GM12878 (cell line): Measurements from ENCODE around the gene ABCB8. TPM values are rescaled to one million over a fixed set of nuclear protein-coding genes. Genes with fewer than 3 reads are reported as not detected.

ENCODE experiments used
- ATAC-seq: fragments of 200-7000 bp; cut with Tn5 transposase; 3 replicates; pipeline ENCODE4 v1.9.1; 2020; ENCODE audit warnings: mild to moderate bottlenecking, moderate library complexity
- BruUV-seq: library from RNA; stranded (reverse); fragments of 400-500 nt; replicated peaks from 2 replicates; lab custom pipeline; 2021; lab: Mats Ljungman, UMichigan
- CTCF ChIA-PET: fragments of 300-600 bp; sonication (Branson Sonifier 250); formaldehyde crosslinking; extraction: SDS; loops from one replicate; lab custom pipeline; 2021; ENCODE audit warnings: inconsistent platforms; lab: Yijun Ruan, JAX
- POLR2A ChIA-PET: fragments of 350-600 bp; formaldehyde crosslinking; extraction: SDS; loops from one replicate; lab custom pipeline; 2021; ENCODE audit warnings: inconsistent platforms; lab: Charles Lee
- RAD21 ChIA-PET: fragments of 300-600 bp; sonication (Branson Sonifier 250); formaldehyde crosslinking; loops from one replicate; lab custom pipeline; 2023; ENCODE audit warnings: antibody characterized with exemption; ENCODE audit not compliant: unreplicated experiment; lab: Charles Lee
- SMC1A ChIA-PET: fragments of 300-600 bp; sonication (Branson Sonifier 250); formaldehyde crosslinking; loops from one replicate; lab custom pipeline; 2023; ENCODE audit not compliant: unreplicated experiment, uncharacterized antibody; lab: Charles Lee
- DNase-seq: peaks from one replicate; pipeline ENCODE4 v3.0.0-alpha.2; 2011; ENCODE audit warnings: low read depth, low spot score
- FAIRE-seq: peaks from 3 replicates; lab custom pipeline; 2011; peaks lifted over from hg19 to GRCh38; lab: Jason Lieb, UNC
- H2AFZ ChIP-seq: 2 replicates; pipeline ENCODE4 v1.6.0; 2011; ENCODE audit warnings: low read depth, low read length, control low read depth; ENCODE audit not compliant: control insufficient read depth
- H3K27ac ChIP-seq: 2 replicates; pipeline ENCODE4 v1.5.1; 2011; ENCODE audit warnings: control low read depth; ENCODE audit not compliant: control insufficient read depth, insufficient read depth
- H3K27me3 ChIP-seq, 2 experiments: replicated peaks in 1 of 2; 2 replicates each; pipeline versions ENCODE4 v1.6.0 to v1.6.1; 2011; ENCODE audit warnings: low read length in 1 of 2; ENCODE audit not compliant: control insufficient read depth in 2 of 2, insufficient read depth in 2 of 2
- H3K36me3 ChIP-seq, 2 experiments: 2 replicates each; pipeline ENCODE4 v1.5.1; 2011; ENCODE audit warnings: low read length in 1 of 2; ENCODE audit not compliant: control insufficient read depth in 2 of 2, insufficient read depth in 2 of 2
- H3K4me1 ChIP-seq: 2 replicates; pipeline ENCODE4 v1.6.1; 2011; ENCODE audit warnings: mild to moderate bottlenecking, low read length, moderate library complexity, mixed read lengths; ENCODE audit not compliant: control insufficient read depth, insufficient read depth
- H3K4me2 ChIP-seq: 2 replicates; pipeline ENCODE4 v1.6.0; 2011; ENCODE audit warnings: control low read depth; ENCODE audit not compliant: control insufficient read depth, insufficient read depth
- H3K4me3 ChIP-seq: fragments of 200-600 bp; sonication (generic); 2 replicates; pipeline ENCODE4 v1.5.1; 2016
- H3K79me2 ChIP-seq: 2 replicates; pipeline ENCODE4 v1.6.0; 2011; ENCODE audit warnings: low read length; ENCODE audit not compliant: control insufficient read depth, insufficient read depth
- H3K9ac ChIP-seq: 2 replicates; pipeline ENCODE4 v1.8.0; 2011; ENCODE audit warnings: low read length, control low read depth, mixed read lengths; ENCODE audit not compliant: control insufficient read depth, insufficient read depth
- H3K9me3 ChIP-seq: replicated peaks from 3 replicates; pipeline ENCODE4 v1.5.1; 2011; ENCODE audit warnings: mild to moderate bottlenecking, low read length; ENCODE audit not compliant: control insufficient read depth, insufficient read depth
- H4K20me1 ChIP-seq: 2 replicates; pipeline ENCODE4 v1.6.0; 2011; ENCODE audit not compliant: control insufficient read depth, insufficient read depth
- CREM ChIP-seq: IDR thresholded peaks from 2 replicates; pipeline ENCODE4 v1.6.1; 2014; ENCODE audit warnings: antibody characterized with exemption, low read depth
- EZH2 ChIP-seq: IDR thresholded peaks from 2 replicates; pipeline ENCODE4 v1.6.1; 2012; ENCODE audit warnings: low read depth, mild to moderate bottlenecking, control low read depth, inconsistent platforms, low read length, borderline replicate concordance; ENCODE audit not compliant: control insufficient read depth
- HDAC2 ChIP-seq: fragments of 200-600 bp; sonication (generic); IDR thresholded peaks from 2 replicates; pipeline ENCODE4 v1.6.1; 2017
- NFXL1 ChIP-seq: fragments of 450-650 bp; IDR thresholded peaks from 2 replicates; pipeline ENCODE4 v1.6.1; 2017; ENCODE audit warnings: antibody characterized with exemption, mild to moderate bottlenecking, borderline replicate concordance
- NR2F1 ChIP-seq: fragments of 450-650 bp; conservative IDR thresholded peaks from 2 replicates; pipeline ENCODE4 v1.6.1; 2017; ENCODE audit warnings: mild to moderate bottlenecking
- SIN3A ChIP-seq: IDR thresholded peaks from 2 replicates; pipeline ENCODE4 v1.6.1; 2012; ENCODE audit warnings: low read depth, low read length, improper control_type of control experiment
- ZNF622 ChIP-seq: fragments of 450-650 bp; IDR thresholded peaks from 2 replicates; pipeline ENCODE4 v1.6.1; 2017; ENCODE audit warnings: mild to moderate bottlenecking, inconsistent platforms
- ZZZ3 ChIP-seq: IDR thresholded peaks from 2 replicates; pipeline ENCODE4 v1.6.1; 2011; ENCODE audit warnings: low read depth; ENCODE audit not compliant: control insufficient read depth, insufficient read length
- WGBS: methylation state at CpG from one replicate; pipeline ENCODE4 v1.1.6; 2016; ENCODE audit warnings: low lambda C conversion rate; ENCODE audit not compliant: insufficient replicate concordance, insufficient coverage; ENCODE audit errors: missing lambda C conversion rate; 5-methylcytosine and 5-hydroxymethylcytosine counted together
- in situ Hi-C: fragments of 300-500 bp; cut with MboI; formaldehyde crosslinking; loops from 9 replicates; pipeline ENCODE4 v1.14.3; 2018; ENCODE audit warnings: mixed read lengths
- intact Hi-C: fragments of 100-400 bp; cut with micrococcal nuclease; formaldehyde crosslinking; loops from one replicate; pipeline ENCODE4 v1.14.2; 2022; ENCODE audit not compliant: unreplicated experiment
- polyA plus RNA-seq, 11 experiments: library from polyadenylated mRNA; depleted of rRNA in 4 of 11; unstranded in 6 of 11; stranded (reverse) in 5 of 11; fragments of >200 nt; fragmentation: Nextera tagmentation in 4 of 11; fragmentation: Illumina TruSeq in 1 of 11; extraction: Ambion mirVana in 4 of 11; extraction: Trizol in 1 of 11; gene quantifications; 1 replicate in 1 of 11; 2 replicates in 10 of 11; pipeline versions ENCODE4 v1.2.1 to v1.2.3, GENCODE V29; 2011 to 2016; ENCODE audit warnings: inconsistent platforms in 2 of 11, missing spikeins in 2 of 11, low read depth in 1 of 11
- total RNA-seq, 4 experiments: library from RNA; depleted of rRNA in 3 of 4; stranded (reverse); fragments of >200 nt in 3 of 4; fragmentation: Illumina TruSeq in 1 of 4; extraction: Trizol in 1 of 4; gene quantifications; 2 replicates each; pipeline versions ENCODE4 v1.2.1 to v1.2.3, GENCODE V29; 2013 to 2021
- TF ChIP-seq, protein P1 (sequence below): fragments of 450-650 bp; formaldehyde crosslinking; IDR thresholded peaks from 2 replicates; pipeline ENCODE4 v1.4.0; 2020; ENCODE audit warnings: mild to moderate bottlenecking, moderate library complexity
- TF ChIP-seq, protein P2 (sequence below): fragments of 450-650 bp; IDR thresholded peaks from 2 replicates; pipeline ENCODE4 v1.6.1; 2017; ENCODE audit warnings: mild to moderate bottlenecking, low read depth, inconsistent platforms; ENCODE audit not compliant: poor library complexity, severe bottlenecking
- TF ChIP-seq, protein P3 (sequence below): fragments of 450-650 bp; IDR thresholded peaks from 2 replicates; pipeline ENCODE4 v1.6.1; 2017; ENCODE audit warnings: mild to moderate bottlenecking, moderate library complexity

The ABCB8 gene
- total and polyA plus RNA-seq, 10 of the 15 experiments (the other 5 are each of a cell fraction or from before 2014, with no cell fraction given) = 0.77 to 34.8 (median 18.9) TPM

DNA sequence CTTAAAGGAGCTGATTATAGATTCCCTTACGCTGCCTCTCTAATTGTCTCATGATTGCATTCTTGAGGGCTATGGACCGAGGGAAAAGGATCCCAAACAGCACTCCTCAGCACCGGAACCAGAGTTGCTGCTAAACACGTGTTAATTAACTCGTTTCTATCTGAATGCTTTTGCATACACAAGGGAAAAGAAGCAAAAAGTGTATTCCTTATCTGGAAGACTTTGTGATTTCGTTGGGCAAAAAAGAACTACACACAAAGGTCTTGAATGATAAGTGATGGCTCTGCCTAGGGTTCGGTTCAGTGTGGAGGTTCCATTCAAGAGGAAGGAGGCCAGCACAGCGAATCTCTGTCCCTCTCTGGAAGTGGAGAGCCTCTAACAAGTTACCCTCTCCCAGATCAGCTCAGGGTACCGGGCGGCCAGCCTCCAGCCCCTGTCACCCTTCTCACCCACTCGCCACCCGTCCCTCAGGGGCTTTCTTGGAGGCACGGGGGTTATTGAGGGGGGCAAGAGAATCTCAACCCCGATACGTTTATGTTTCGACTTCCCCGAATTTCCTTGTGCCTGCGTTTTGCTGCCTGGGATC lies 30.6 kb downstream of the ABCB8 start:
- ChIA-PET SMC1A (interaction anchor here (1.0 kb wide), 3 partner anchors 24 to 28 kb away, joined by 3 to 5 read pairs (median 3); partner anchors contain the start of gene TMUB1), CTCF (interaction anchor here (0.6 to 1.6 kb wide), 6 partner anchors 22 to 252 kb away, joined by 3 to 8 read pairs (median 4); partner anchors contain the start of genes FASTK and TMUB1), RAD21 (no interaction called here), POLR2A (interaction anchor here (0.5 to 1.4 kb wide), 6 partner anchors 22 to 137 kb away, joined by 3 to 9 read pairs (median 4); partner anchors contain the start of genes AGAP3, FASTK and TMUB1)
- Histone ChIP-seq H3K4me1 (peaks cover 24% of the 10 kb centered on the region), H2AFZ (peak overlapping the region; percentile 92), H3K9me3 (no peaks in the 10 kb centered on the region), H3K4me3 (peak overlapping the region; percentile 99), H3K27me3 (no peaks in the 10 kb centered on the region), H3K9ac (peak overlapping the region; percentile 86), H3K79me2 (peaks cover 21% of the 10 kb centered on the region), H4K20me1 (no peaks in the 10 kb centered on the region), H3K27ac (peak overlapping the region; percentile 88), H3K4me2 (peak overlapping the region; percentile 98), H3K36me3 (no peaks in the 10 kb centered on the region)
- no peak for DNase-seq
- in situ Hi-C loops = no loop called here
- intact Hi-C loops = loop anchor here (1.0 to 2.0 kb wide), 4 partner anchors 21 to 52 kb away; partner anchors contain the start of genes ABCB8 and FASTK
- under 1% methylated on average over 18 of the region's 18 CpGs for WGBS
- FAIRE-seq = no peak
- BruUV-seq = no TSS peak
- 0 out of 3 replicates have a peak, but pooled peaks have one; percentile 2 for ATAC-seq
- TF ChIP-seq, protein P1, sequence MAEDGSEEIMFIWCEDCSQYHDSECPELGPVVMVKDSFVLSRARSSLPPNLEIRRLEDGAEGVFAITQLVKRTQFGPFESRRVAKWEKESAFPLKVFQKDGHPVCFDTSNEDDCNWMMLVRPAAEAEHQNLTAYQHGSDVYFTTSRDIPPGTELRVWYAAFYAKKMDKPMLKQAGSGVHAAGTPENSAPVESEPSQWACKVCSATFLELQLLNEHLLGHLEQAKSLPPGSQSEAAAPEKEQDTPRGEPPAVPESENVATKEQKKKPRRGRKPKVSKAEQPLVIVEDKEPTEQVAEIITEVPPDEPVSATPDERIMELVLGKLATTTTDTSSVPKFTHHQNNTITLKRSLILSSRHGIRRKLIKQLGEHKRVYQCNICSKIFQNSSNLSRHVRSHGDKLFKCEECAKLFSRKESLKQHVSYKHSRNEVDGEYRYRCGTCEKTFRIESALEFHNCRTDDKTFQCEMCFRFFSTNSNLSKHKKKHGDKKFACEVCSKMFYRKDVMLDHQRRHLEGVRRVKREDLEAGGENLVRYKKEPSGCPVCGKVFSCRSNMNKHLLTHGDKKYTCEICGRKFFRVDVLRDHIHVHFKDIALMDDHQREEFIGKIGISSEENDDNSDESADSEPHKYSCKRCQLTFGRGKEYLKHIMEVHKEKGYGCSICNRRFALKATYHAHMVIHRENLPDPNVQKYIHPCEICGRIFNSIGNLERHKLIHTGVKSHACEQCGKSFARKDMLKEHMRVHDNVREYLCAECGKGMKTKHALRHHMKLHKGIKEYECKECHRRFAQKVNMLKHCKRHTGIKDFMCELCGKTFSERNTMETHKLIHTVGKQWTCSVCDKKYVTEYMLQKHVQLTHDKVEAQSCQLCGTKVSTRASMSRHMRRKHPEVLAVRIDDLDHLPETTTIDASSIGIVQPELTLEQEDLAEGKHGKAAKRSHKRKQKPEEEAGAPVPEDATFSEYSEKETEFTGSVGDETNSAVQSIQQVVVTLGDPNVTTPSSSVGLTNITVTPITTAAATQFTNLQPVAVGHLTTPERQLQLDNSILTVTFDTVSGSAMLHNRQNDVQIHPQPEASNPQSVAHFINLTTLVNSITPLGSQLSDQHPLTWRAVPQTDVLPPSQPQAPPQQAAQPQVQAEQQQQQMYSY (CRISPR knock-in tag) = no peak
- no peak for TF ChIP-seq NFXL1
- TF ChIP-seq ZZZ3 = no peak
- TF ChIP-seq EZH2 = no peak
- no peak for TF ChIP-seq ZNF622
- TF ChIP-seq NR2F1 = no peak
- TF ChIP-seq, protein P2, sequence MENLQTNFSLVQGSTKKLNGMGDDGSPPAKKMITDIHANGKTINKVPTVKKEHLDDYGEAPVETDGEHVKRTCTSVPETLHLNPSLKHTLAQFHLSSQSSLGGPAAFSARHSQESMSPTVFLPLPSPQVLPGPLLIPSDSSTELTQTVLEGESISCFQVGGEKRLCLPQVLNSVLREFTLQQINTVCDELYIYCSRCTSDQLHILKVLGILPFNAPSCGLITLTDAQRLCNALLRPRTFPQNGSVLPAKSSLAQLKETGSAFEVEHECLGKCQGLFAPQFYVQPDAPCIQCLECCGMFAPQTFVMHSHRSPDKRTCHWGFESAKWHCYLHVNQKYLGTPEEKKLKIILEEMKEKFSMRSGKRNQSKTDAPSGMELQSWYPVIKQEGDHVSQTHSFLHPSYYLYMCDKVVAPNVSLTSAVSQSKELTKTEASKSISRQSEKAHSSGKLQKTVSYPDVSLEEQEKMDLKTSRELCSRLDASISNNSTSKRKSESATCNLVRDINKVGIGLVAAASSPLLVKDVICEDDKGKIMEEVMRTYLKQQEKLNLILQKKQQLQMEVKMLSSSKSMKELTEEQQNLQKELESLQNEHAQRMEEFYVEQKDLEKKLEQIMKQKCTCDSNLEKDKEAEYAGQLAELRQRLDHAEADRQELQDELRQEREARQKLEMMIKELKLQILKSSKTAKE = no peak
- TF ChIP-seq, protein P3, sequence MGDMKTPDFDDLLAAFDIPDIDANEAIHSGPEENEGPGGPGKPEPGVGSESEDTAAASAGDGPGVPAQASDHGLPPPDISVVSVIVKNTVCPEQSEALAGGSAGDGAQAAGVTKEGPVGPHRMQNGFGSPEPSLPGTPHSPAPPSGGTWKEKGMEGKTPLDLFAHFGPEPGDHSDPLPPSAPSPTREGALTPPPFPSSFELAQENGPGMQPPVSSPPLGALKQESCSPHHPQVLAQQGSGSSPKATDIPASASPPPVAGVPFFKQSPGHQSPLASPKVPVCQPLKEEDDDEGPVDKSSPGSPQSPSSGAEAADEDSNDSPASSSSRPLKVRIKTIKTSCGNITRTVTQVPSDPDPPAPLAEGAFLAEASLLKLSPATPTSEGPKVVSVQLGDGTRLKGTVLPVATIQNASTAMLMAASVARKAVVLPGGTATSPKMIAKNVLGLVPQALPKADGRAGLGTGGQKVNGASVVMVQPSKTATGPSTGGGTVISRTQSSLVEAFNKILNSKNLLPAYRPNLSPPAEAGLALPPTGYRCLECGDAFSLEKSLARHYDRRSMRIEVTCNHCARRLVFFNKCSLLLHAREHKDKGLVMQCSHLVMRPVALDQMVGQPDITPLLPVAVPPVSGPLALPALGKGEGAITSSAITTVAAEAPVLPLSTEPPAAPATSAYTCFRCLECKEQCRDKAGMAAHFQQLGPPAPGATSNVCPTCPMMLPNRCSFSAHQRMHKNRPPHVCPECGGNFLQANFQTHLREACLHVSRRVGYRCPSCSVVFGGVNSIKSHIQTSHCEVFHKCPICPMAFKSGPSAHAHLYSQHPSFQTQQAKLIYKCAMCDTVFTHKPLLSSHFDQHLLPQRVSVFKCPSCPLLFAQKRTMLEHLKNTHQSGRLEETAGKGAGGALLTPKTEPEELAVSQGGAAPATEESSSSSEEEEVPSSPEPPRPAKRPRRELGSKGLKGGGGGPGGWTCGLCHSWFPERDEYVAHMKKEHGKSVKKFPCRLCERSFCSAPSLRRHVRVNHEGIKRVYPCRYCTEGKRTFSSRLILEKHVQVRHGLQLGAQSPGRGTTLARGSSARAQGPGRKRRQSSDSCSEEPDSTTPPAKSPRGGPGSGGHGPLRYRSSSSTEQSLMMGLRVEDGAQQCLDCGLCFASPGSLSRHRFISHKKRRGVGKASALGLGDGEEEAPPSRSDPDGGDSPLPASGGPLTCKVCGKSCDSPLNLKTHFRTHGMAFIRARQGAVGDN = no peak
- TF ChIP-seq SIN3A = no peak
- no peak for TF ChIP-seq CREM
- no peak for TF ChIP-seq HDAC2
